SKM-1 treated with dmso at 0.1 percent for 144 hours (cell line): Measurements from ENCODE around the gene TMCC1.
"Not testable (repeated sequence)": the region's sequence is repeated elsewhere in the genome, so short reads cannot be mapped to it uniquely, and the experiment has no call there.

ENCODE experiments used
- DNase-seq: peaks from one replicate; lab custom pipeline; 2025; ENCODE audit not compliant: unreplicated experiment; lab: John Stamatoyannopoulos, UW

TMCC1 gene

GRCh38 chr3:129689036-129689435, 204.5 kb downstream of the TMCC1 start:
- DNase-seq = no peak

GRCh38 chr3:129688271-129688895, 205.1 kb downstream of the TMCC1 start:
- no peak for DNase-seq

- DNase-seq = no peak
Observed at GRCh38 chr3:129687586-129688125, 205.9 kb downstream of the TMCC1 start.

GRCh38 chr3:129686941-129687340, 206.6 kb downstream of the TMCC1 start:
- DNase-seq = no peak

GRCh38 chr3:129684270-129684669, 209.2 kb downstream of the TMCC1 start:
- DNase-seq = no peak

GRCh38 chr3:129683201-129683600, 210.3 kb downstream of the TMCC1 start:
- DNase-seq = no peak

GRCh38 chr3:129676985-129677384, 216.5 kb downstream of the TMCC1 start:
- no peak for DNase-seq

- not testable (repeated sequence) for DNase-seq
Observed at GRCh38 chr3:129674798-129675123, 218.8 kb downstream of the TMCC1 start.

GRCh38 chr3:129673897-129674797, 219.4 kb downstream of the TMCC1 start:
- no peak for DNase-seq

- no peak for DNase-seq
Observed at GRCh38 chr3:129673012-129673411, 220.5 kb downstream of the TMCC1 start.

GRCh38 chr3:129672412-129672811, 221.1 kb downstream of the TMCC1 start:
- no peak for DNase-seq

- DNase-seq = no peak
Observed at GRCh38 chr3:129665024-129665768, 228.3 kb downstream of the TMCC1 start.

GRCh38 chr3:129663930-129664646, 229.4 kb downstream of the TMCC1 start:
- no peak for DNase-seq

GRCh38 chr3:129663045-129663446, 230.5 kb downstream of the TMCC1 start:
- DNase-seq = no peak

GRCh38 chr3:129662191-129662608, 231.3 kb downstream of the TMCC1 start:
- no peak for DNase-seq

- no peak for DNase-seq
Observed at GRCh38 chr3:129661766-129662165, 231.7 kb downstream of the TMCC1 start.

GRCh38 chr3:129658110-129658843, 235.2 kb downstream of the TMCC1 start:
- DNase-seq = no peak

- DNase-seq = no peak
Observed at GRCh38 chr3:129657261-129658046, 236.1 kb downstream of the TMCC1 start.

- DNase-seq = no peak
Observed at GRCh38 chr3:129656659-129657247, 236.8 kb downstream of the TMCC1 start.
